Upper lobe of right lung (tissue), 1 donor: ENCODE data around the gene MAP3K6. TPM values are rescaled to one million over a fixed set of nuclear protein-coding genes. Genes with fewer than 3 reads are reported as not detected.
A peak's percentile ranks its signal among the peaks of the same experiment; 100 is the strongest.

Source experiments
- ATAC-seq: fragments of 200-7000 bp; cut with Tn5 transposase; one replicate; pipeline ENCODE4 v1.9.1; 2020; ENCODE audit warnings: mild to moderate bottlenecking, moderate library complexity
- DNase-seq: peaks from one replicate; pipeline ENCODE4 v3.0.0-alpha.2; 2020
- H3K27ac ChIP-seq: fragments of 200-600 bp; one replicate; pipeline ENCODE4 v1.8.0; 2022
- H3K27me3 ChIP-seq: fragments of 200-600 bp; one replicate; pipeline ENCODE4 v1.8.0; 2022; ENCODE audit warnings: mild to moderate bottlenecking
- H3K36me3 ChIP-seq: fragments of 200-600 bp; one replicate; pipeline ENCODE4 v1.8.0; 2022
- H3K4me1 ChIP-seq: fragments of 200-600 bp; one replicate; pipeline ENCODE4 v1.8.0; 2022
- H3K4me3 ChIP-seq: fragments of 200-600 bp; one replicate; pipeline ENCODE4 v1.8.0; 2022; ENCODE audit warnings: mild to moderate bottlenecking
- H3K9me3 ChIP-seq: fragments of 200-600 bp; one replicate; pipeline ENCODE4 v1.8.0; 2022
- CTCF ChIP-seq: fragments of 200-600 bp; IDR thresholded peaks from one replicate; pipeline ENCODE4 v1.8.0; 2022; ENCODE audit warnings: antibody characterized with exemption
- intact Hi-C: fragments of 100-400 bp; cut with DNase I; formaldehyde crosslinking; loops from one replicate; pipeline ENCODE4 v1.11.0; 2022
- total RNA-seq: library from RNA; stranded (reverse); fragmentation: NEBNext Ultra II Directional; extraction: Animal tissue kit (Norgen Biotek cat#: 25700); gene quantifications from one replicate; pipeline ENCODE4 v1.2.1, GENCODE V29; 2021
- donor health status: DM: no; HTN: yes; CAD: no; lungs with severe emphysema.

The MAP3K6 gene
- total RNA-seq, 1 donor from 2014 or later: 144 TPM

GRCh38 chr1:27360159-27361043 is 6.4 kb downstream of the MAP3K6 start:
- Histone ChIP-seq H3K27me3 (no peaks in the 10 kb centered on the region), H3K27ac (no peak overlapping the region), H3K4me3 (peak overlapping the region; percentile 25), H3K4me1 (peaks cover 14% of the 10 kb centered on the region), H3K36me3 (peaks cover 92% of the 10 kb centered on the region), H3K9me3 (no peaks in the 10 kb centered on the region)
- peak; percentile 74 for DNase-seq
- TF ChIP-seq CTCF: no peak
- intact Hi-C loops: no loop called here
- ATAC-seq: peak; percentile 2

- DNase-seq: no peak
- peaks cover 9% of the 10 kb centered on the region for H3K4me1 ChIP-seq
- TF ChIP-seq CTCF: no peak
Observed at GRCh38 chr1:27359822-27360158, 7.0 kb downstream of the MAP3K6 start.

GRCh38 chr1:27358928-27359313 is 7.8 kb downstream of the MAP3K6 start:
- no peak for DNase-seq
- Histone ChIP-seq H3K27me3 (no peaks in the 10 kb centered on the region), H3K27ac (no peak overlapping the region), H3K4me1 (no peaks in the 10 kb centered on the region), H3K36me3 (peaks cover 98% of the 10 kb centered on the region), H3K4me3 (no peak overlapping the region), H3K9me3 (no peaks in the 10 kb centered on the region)
- intact Hi-C loops: no loop called here
- ATAC-seq: no peak
- TF ChIP-seq CTCF: no peak

More at GRCh38 chr1:27359822-27360158, 7.0 kb downstream of the MAP3K6 start:
- Histone ChIP-seq H3K9me3 (no peaks in the 10 kb centered on the region), H3K27ac (no peak overlapping the region), H3K4me3 (no peak overlapping the region), H3K36me3 (peaks cover 98% of the 10 kb centered on the region), H3K27me3 (no peaks in the 10 kb centered on the region)
- intact Hi-C loops: no loop called here
- ATAC-seq: no peak

GRCh38 chr1:27358038-27358927 is 8.5 kb downstream of the MAP3K6 start:
- no peaks in the 10 kb centered on the region for H3K4me1 ChIP-seq
- peaks cover 98% of the 10 kb centered on the region for H3K36me3 ChIP-seq
- H3K27me3 ChIP-seq: no peaks in the 10 kb centered on the region
- no peak for TF ChIP-seq CTCF
- no peak overlapping the region for H3K27ac ChIP-seq
- H3K4me3 ChIP-seq: no peak overlapping the region
- intact Hi-C loops: no loop called here
- no peaks in the 10 kb centered on the region for H3K9me3 ChIP-seq
- ATAC-seq (no peak), DNase-seq (no peak)

- H3K9me3 ChIP-seq: no peaks in the 10 kb centered on the region
- intact Hi-C loops: no loop called here
- no peak overlapping the region for H3K4me3 ChIP-seq
- peak; percentile 85 for ATAC-seq
- peaks cover 91% of the 10 kb centered on the region for H3K36me3 ChIP-seq
- peak; percentile 89 for DNase-seq
- H3K27me3 ChIP-seq: no peaks in the 10 kb centered on the region
- TF ChIP-seq CTCF: peak; percentile 100
- no peak overlapping the region for H3K27ac ChIP-seq
- H3K4me1 ChIP-seq: no peaks in the 10 kb centered on the region
Observed at GRCh38 chr1:27357281-27358037, 9.3 kb downstream of the MAP3K6 start.
